Activated naive CD8-positive, alpha-beta T cell treated with anti-CD3 and anti-CD28 coated beads for 36 hours (primary cell): Measurements from ENCODE around the gene RSKR. TPM values are rescaled to one million over a fixed set of nuclear protein-coding genes. Genes with fewer than 3 reads are reported as not detected.
A peak's percentile ranks its signal among the peaks of the same experiment; 100 is the strongest.

ENCODE experiments used
- DNase-seq: peaks from one replicate; pipeline ENCODE4 v3.0.0; 2021
- H3K27ac Mint-ChIP-seq: one replicate; pipeline ENCODE4 v1.8.0; 2022; ENCODE audit warnings: mild to moderate bottlenecking, moderate library complexity, mixed read lengths
- H3K27me3 Mint-ChIP-seq: one replicate; pipeline ENCODE4 v1.8.0; 2022; ENCODE audit warnings: mild to moderate bottlenecking, mixed read lengths
- H3K36me3 Mint-ChIP-seq: one replicate; pipeline ENCODE4 v1.8.0; 2021; ENCODE audit warnings: mild to moderate bottlenecking, mixed read lengths
- H3K4me1 Mint-ChIP-seq: one replicate; pipeline ENCODE4 v1.8.0; 2021; ENCODE audit warnings: mixed read lengths
- H3K4me3 Mint-ChIP-seq: one replicate; pipeline ENCODE4 v1.8.0; 2022; ENCODE audit warnings: mild to moderate bottlenecking, moderate library complexity, mixed read lengths
- H3K9me3 Mint-ChIP-seq: one replicate; pipeline ENCODE4 v1.8.0; 2022; ENCODE audit warnings: mixed read lengths
- total RNA-seq, 2 experiments: library from RNA; stranded (reverse); gene quantifications; one replicate each; pipeline ENCODE4 v1.2.3, GENCODE V29; 2021

The RSKR gene
- total RNA-seq, 2 experiments from 2014 or later = 14.3 to 17.8 TPM

DNA sequence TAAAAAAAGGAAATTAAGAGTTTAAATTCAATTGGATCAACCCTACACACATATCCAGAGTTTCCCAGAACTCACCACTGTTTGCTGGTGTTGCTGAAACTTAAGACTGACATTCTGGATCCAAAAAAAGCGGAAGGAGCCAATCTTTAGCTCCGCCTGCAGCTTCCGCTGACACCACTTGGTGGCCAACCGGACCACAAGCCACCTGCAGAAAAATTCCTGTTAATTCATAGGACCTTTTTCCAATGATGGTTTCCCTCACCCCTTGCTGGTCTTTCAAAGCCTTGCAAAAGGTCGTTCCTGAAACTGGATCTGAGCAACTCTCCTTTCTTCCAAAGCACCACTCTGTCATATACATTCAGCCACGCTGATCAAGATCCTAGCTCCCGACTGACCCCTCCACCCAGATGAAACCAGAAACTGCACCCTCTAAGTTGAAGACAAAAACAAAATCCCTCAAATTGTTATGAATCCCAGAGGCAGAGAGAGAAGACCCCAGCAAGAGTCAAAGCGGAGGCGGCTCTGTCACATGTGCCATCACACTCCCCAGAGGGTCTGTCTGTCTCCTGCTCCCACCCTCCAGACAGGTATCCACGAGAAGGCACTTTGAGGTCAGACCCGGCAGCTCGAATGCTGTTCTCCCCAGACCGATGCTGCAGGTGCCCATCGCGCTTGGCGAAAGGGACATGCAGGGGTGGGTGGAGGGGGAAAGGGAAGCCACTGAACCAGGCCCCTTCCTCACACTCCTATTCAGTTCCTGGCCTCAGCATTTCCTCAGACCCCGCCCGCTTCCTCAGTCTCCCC, 30.2 kb upstream of the RSKR start:
- peak; percentile 38 for DNase-seq
- Mint-ChIP-seq H3K9me3 (no peaks in the 10 kb centered on the region), H3K36me3 (peaks cover 35% of the 10 kb centered on the region), H3K4me1 (peaks cover 31% of the 10 kb centered on the region), H3K27me3 (no peaks in the 10 kb centered on the region), H3K4me3 (peak overlapping the region; percentile 87), H3K27ac (peak overlapping the region; percentile 81)

GRCh38 chr17:28641579-28641978, 27.6 kb upstream of the RSKR start:
- Mint-ChIP-seq H3K9me3 (no peaks in the 10 kb centered on the region), H3K27me3 (no peaks in the 10 kb centered on the region), H3K36me3 (peaks cover 40% of the 10 kb centered on the region), H3K4me1 (peaks cover 26% of the 10 kb centered on the region), H3K27ac (no peak overlapping the region), H3K4me3 (no peak overlapping the region)
- no peak for DNase-seq

- no peaks in the 10 kb centered on the region for H3K9me3 Mint-ChIP-seq
- peaks cover 12% of the 10 kb centered on the region for H3K4me1 Mint-ChIP-seq
- no peak overlapping the region for H3K4me3 Mint-ChIP-seq
- peaks cover 38% of the 10 kb centered on the region for H3K36me3 Mint-ChIP-seq
- H3K27me3 Mint-ChIP-seq = no peaks in the 10 kb centered on the region
- no peak for DNase-seq
- H3K27ac Mint-ChIP-seq = no peak overlapping the region
Observed at GRCh38 chr17:28635506-28635905, 21.5 kb upstream of the RSKR start.

- H3K27me3 Mint-ChIP-seq = no peaks in the 10 kb centered on the region
- DNase-seq = no peak
- peaks cover 12% of the 10 kb centered on the region for H3K4me1 Mint-ChIP-seq
- H3K27ac Mint-ChIP-seq = no peak overlapping the region
- no peaks in the 10 kb centered on the region for H3K9me3 Mint-ChIP-seq
- no peak overlapping the region for H3K4me3 Mint-ChIP-seq
- H3K36me3 Mint-ChIP-seq = peaks cover 33% of the 10 kb centered on the region
Observed at GRCh38 chr17:28634206-28634865, 20.4 kb upstream of the RSKR start.

DNA sequence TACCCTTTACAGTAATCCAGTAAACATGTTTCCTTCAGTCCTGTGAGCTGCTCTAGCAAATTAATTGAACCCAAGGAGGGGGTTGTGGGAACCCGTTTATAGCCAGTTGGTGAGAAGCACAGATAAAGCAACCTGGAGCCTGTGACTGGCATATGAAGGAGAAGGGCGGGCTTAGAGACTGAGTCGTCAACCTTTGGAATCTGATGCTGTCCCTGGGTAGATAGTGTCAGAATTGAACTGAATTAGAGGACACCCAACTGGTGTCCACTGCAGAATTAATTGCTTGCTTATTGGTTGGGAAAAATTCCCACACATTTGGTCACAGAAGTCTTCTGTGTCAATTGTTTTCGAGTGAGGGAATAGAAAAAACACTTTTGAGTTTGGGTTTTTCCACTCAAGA, 12.8 kb upstream of the RSKR start:
- Mint-ChIP-seq H3K36me3 (peaks cover 27% of the 10 kb centered on the region), H3K4me1 (peaks cover 2% of the 10 kb centered on the region), H3K27me3 (no peaks in the 10 kb centered on the region), H3K4me3 (no peak overlapping the region), H3K9me3 (no peaks in the 10 kb centered on the region), H3K27ac (no peak overlapping the region)
- DNase-seq = no peak

GRCh38 chr17:28624148-28624547, 10.2 kb upstream of the RSKR start:
- no peak overlapping the region for H3K27ac Mint-ChIP-seq
- H3K9me3 Mint-ChIP-seq = no peaks in the 10 kb centered on the region
- no peaks in the 10 kb centered on the region for H3K27me3 Mint-ChIP-seq
- DNase-seq = no peak
- peaks cover 2% of the 10 kb centered on the region for H3K4me1 Mint-ChIP-seq
- H3K4me3 Mint-ChIP-seq = no peak overlapping the region
- peaks cover 24% of the 10 kb centered on the region for H3K36me3 Mint-ChIP-seq

- no peak overlapping the region for H3K27ac Mint-ChIP-seq
- no peaks in the 10 kb centered on the region for H3K27me3 Mint-ChIP-seq
- H3K4me3 Mint-ChIP-seq = no peak overlapping the region
- peaks cover 2% of the 10 kb centered on the region for H3K4me1 Mint-ChIP-seq
- H3K36me3 Mint-ChIP-seq = peaks cover 27% of the 10 kb centered on the region
- H3K9me3 Mint-ChIP-seq = no peaks in the 10 kb centered on the region
- no peak for DNase-seq
Observed at GRCh38 chr17:28623696-28624095, 9.7 kb upstream of the RSKR start.

GRCh38 chr17:28622186-28622585, 8.2 kb upstream of the RSKR start:
- no peak overlapping the region for H3K27ac Mint-ChIP-seq
- H3K27me3 Mint-ChIP-seq = no peaks in the 10 kb centered on the region
- DNase-seq = no peak
- H3K36me3 Mint-ChIP-seq = peaks cover 27% of the 10 kb centered on the region
- H3K4me1 Mint-ChIP-seq = peaks cover 2% of the 10 kb centered on the region
- H3K4me3 Mint-ChIP-seq = no peak overlapping the region
- H3K9me3 Mint-ChIP-seq = no peaks in the 10 kb centered on the region

DNA sequence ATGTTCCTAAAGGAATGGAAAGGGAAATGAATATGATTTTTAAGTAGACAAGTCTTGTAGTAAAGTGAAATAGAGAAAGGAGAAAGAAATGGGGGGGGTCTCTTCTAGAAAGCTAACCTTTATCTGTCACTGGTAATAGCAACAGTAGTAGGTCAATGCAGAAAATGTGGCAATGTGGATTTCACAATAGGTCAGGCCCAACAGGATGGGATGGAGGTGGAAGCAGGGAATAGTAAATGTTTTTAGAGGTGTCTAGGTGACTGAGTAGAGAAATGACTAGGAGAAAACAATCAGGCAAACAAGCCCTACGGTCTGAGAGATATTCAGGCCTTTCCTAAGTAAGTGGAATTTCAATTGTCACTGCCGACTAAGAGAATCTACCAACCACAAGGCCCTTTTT, 6.0 kb upstream of the RSKR start:
- peaks cover 26% of the 10 kb centered on the region for H3K36me3 Mint-ChIP-seq
- DNase-seq = no peak
- no peaks in the 10 kb centered on the region for H3K9me3 Mint-ChIP-seq
- H3K27me3 Mint-ChIP-seq = no peaks in the 10 kb centered on the region
- no peaks in the 10 kb centered on the region for H3K4me1 Mint-ChIP-seq
- no peak overlapping the region for H3K4me3 Mint-ChIP-seq
- no peak overlapping the region for H3K27ac Mint-ChIP-seq

GRCh38 chr17:28618464-28618863, 4.5 kb upstream of the RSKR start:
- no peaks in the 10 kb centered on the region for H3K4me1 Mint-ChIP-seq
- peaks cover 28% of the 10 kb centered on the region for H3K36me3 Mint-ChIP-seq
- DNase-seq = no peak
- no peak overlapping the region for H3K4me3 Mint-ChIP-seq
- H3K27ac Mint-ChIP-seq = peak overlapping the region; percentile 31
- no peaks in the 10 kb centered on the region for H3K9me3 Mint-ChIP-seq
- H3K27me3 Mint-ChIP-seq = no peaks in the 10 kb centered on the region

GRCh38 chr17:28616281-28616680, 2.3 kb upstream of the RSKR start:
- Mint-ChIP-seq H3K27me3 (no peaks in the 10 kb centered on the region), H3K27ac (no peak overlapping the region), H3K9me3 (no peaks in the 10 kb centered on the region), H3K36me3 (peaks cover 23% of the 10 kb centered on the region), H3K4me3 (no peak overlapping the region), H3K4me1 (no peaks in the 10 kb centered on the region)
- DNase-seq = no peak

DNA sequence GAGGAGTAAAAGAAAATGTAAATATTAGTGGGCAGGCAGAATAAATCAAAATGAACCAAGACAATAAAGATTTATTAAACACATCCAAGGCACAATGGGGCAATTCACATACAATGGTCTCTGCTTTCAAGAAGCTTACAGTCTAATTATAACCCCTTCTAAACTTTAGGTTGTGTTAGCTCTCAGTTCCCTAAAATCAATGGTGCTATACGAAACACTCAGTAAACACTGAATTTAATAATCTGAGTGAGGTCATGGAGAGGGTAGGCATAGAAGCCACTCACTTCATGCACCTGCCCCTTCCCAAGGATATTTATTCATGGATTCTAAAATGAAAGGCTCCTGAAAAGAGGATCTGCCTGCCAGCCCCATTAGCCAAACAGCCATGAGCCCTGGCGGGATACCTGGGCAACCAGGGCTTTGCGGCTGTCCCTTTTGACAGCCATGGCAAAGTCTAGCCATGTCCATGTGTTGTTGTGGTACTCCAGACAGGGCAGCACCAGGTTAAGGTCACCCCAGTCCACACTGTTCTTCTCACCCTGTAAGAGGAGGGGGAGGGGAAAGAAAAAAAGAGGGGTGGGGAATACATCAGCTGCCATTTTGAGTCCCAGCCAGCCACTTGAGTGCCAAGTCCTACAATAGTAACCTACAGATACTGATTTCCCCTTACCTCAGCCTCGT, 1.4 kb upstream of the RSKR start:
- H3K4me3 Mint-ChIP-seq = no peak overlapping the region
- H3K27ac Mint-ChIP-seq = no peak overlapping the region
- no peak for DNase-seq
- H3K4me1 Mint-ChIP-seq = no peaks in the 10 kb centered on the region
- H3K27me3 Mint-ChIP-seq = no peaks in the 10 kb centered on the region
- H3K36me3 Mint-ChIP-seq = peaks cover 23% of the 10 kb centered on the region
- H3K9me3 Mint-ChIP-seq = no peaks in the 10 kb centered on the region

DNA sequence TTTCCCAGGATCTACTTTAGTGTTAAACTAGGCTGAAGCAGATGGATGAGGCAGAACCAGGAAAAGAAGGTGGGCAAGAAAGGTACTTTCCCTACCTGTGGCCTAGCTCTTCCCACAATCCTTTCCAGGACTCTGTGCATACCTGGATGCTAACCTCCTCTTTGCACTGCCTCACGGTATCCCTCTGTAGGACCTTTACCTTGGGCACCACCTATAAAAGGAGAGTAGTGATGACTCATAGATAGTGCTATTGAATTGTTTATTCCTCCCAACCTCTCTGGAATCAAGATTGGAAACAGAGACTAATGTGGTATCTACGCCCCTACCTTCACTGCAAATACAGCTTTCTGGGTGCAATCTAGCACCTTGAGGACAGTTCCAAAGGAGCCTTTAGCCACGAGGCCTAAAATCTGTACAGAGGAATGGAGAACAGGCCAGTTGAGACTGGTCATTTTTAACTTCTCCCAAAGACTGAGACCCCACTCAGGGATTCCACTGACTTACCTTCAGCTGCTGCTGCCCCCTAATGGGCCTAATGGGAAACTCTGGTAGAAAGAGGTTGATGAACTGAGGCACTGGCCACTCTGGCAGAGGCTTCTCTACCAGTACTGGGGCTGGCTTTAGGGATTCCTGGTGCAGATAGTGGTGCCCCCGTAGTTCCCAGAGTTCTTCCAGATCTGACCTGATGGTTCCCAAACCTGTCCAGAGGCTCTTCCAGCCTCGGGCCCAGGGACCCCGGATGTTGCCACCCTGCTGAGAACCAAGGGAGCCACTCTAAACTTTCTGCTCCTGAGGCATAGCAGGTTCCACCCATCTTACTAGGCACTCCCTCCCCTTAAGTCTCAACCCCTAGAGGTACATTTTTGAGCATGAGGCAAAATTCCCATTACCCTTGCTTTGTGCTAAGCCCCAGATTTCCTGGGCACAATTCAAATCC, 781 bp downstream of the RSKR start:
- Mint-ChIP-seq H3K27me3 (no peaks in the 10 kb centered on the region), H3K4me1 (no peaks in the 10 kb centered on the region), H3K36me3 (peaks cover 16% of the 10 kb centered on the region), H3K27ac (no peak overlapping the region), H3K9me3 (no peaks in the 10 kb centered on the region), H3K4me3 (no peak overlapping the region)
- DNase-seq = peak; percentile 13

GRCh38 chr17:28612531-28612930, 1.5 kb downstream of the RSKR start:
- Mint-ChIP-seq H3K36me3 (peaks cover 16% of the 10 kb centered on the region), H3K27ac (no peak overlapping the region), H3K4me3 (no peak overlapping the region), H3K9me3 (no peaks in the 10 kb centered on the region), H3K4me1 (no peaks in the 10 kb centered on the region), H3K27me3 (no peaks in the 10 kb centered on the region)
- no peak for DNase-seq

DNA sequence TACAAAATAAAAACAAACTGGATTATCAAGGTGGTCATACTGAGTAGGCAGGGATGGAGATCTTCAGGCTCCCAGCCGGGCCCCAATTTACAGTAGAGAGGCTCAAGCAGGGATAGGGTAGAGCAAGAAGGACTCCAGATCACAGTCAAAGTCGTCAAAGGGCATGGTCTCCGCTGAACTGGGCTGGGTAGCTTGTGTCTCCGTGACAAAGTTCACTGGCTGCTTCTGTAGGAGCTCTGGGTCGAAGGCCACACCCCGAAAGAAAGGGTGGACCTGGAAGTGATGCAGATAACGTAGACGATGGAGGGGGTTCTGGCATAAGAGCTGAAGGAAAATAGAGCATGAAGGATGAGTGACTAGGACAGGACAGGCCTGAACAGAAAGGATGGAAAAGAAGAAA, 3.6 kb downstream of the RSKR start:
- Mint-ChIP-seq H3K4me3 (no peak overlapping the region), H3K4me1 (no peaks in the 10 kb centered on the region), H3K27ac (no peak overlapping the region), H3K36me3 (peaks cover 13% of the 10 kb centered on the region), H3K27me3 (no peaks in the 10 kb centered on the region), H3K9me3 (no peaks in the 10 kb centered on the region)
- no peak for DNase-seq
